GM21786 (cell line): ENCODE data around the gene TIMP1.
"Not testable (repeated sequence)": the region's sequence is repeated elsewhere in the genome, so short reads cannot be mapped to it uniquely, and the experiment has no call there.

Experiments
- ATAC-seq: cut with Tn5 transposase; IDR thresholded peaks from one replicate; pipeline ENCODE4 v1.9.1; 2021; ENCODE audit not compliant: unreplicated experiment

TIMP1 gene

DNA sequence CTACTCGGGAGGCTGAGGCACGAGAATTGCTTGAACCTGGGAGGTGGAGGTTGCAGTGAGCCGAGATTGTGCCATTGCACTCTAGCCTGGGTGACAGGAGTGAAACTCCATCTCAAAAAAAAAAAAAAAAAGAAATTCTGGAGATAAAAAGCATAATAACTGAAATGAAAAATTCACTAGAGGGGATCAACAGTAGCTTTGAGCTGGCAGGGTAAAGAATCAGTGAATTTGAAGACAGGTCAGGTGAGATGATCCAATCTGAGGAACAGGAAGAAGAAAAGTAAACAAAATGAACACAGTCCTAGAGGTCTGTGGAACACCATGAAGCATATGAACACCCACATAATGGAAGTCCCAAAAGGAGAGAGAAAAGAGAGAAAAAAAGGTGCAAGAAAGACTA, 15.0 kb downstream of the TIMP1 start:
- ATAC-seq: no peak

DNA sequence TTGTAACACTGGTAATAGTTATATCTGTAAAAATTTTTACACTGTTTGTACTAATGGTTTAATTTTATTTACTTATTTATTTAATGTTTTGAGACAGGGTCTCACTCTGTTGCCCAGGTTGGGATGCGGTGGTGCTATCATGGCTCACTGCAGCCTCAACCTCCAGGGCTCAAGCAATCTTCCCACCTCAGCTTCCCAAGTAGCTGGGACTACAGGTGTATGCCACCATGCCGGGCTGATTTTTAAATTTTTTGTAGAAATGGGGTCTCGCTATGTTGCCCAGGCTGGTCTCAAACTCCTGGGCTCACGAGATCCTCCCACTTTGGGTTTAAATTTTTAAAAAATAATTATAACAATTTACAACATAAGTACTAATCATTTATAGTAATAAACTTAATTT, 20.9 kb downstream of the TIMP1 start:
- ATAC-seq: not testable (repeated sequence)

DNA sequence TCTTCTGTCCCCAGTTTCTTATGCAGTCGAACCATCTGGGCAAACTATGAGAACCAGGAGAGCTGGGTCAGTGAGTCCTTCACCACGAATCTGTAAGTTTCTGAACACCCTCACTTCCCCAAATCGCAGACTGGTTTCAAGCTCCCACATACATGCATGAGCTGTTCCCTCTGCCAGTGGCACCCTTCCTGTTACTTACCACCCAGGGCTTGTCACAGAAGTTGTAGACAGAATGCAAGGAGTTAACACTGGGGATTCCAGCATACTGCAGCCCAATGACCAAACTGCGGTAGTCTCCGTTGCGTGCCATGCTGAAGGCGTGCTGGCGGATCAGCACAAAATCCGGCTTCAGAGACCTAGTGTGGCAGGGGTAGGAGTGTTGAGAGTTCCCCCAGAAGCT, 22.8 kb downstream of the TIMP1 start:
- ATAC-seq: no peak

DNA sequence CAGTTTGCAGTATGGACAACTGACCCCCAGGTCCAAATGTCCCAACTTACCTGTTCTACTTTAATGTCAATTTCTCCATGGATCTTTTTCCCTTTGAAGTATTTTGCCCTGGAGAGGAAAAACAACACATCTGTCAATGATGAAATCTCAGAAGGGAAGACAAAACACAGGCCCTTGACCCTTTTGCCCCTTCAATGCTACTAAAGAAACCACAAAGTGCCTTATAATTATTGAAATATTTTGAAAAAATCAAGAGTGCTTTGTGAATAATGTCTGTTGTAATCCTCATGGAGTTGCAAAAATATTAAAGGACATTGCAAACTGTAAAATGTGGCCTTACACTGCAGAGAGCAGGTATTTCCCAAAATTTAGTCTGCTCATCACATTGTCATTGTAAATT, 24.9 kb downstream of the TIMP1 start:
- no peak for ATAC-seq

DNA sequence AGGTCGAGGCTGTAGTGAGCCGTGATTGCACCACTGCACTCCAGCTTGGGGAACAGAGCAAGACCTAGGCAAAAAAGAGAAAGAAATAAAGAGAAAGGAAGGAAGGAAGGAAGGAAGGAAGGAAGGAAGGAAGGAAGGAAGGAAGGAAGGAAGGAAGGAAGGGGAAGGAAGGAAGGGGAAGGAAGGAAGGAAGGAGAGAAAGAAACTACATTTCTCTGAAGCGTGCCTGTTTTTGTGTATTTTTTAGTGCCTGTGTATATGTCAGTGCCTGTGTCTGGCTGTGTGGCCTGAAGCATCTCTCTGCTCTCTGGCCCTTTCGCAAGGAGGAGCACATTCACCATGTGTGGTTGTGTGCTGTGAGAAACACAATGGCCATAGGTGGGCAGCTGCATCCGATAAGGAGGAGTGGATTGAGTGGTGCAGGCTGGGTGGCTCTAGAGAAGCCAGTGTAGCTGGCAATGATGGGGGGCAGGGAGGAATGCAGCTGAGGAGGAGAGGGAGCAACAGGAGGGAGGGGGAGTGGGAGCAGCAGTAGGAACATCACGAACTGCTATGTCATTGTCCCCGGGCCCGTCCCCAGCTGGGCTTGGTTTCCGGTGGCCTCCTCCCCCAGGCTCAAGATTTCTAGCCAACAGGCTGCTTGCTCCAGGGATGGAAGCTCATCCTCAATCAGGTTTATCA, 26.0 kb downstream of the TIMP1 start:
- ATAC-seq: no peak

DNA sequence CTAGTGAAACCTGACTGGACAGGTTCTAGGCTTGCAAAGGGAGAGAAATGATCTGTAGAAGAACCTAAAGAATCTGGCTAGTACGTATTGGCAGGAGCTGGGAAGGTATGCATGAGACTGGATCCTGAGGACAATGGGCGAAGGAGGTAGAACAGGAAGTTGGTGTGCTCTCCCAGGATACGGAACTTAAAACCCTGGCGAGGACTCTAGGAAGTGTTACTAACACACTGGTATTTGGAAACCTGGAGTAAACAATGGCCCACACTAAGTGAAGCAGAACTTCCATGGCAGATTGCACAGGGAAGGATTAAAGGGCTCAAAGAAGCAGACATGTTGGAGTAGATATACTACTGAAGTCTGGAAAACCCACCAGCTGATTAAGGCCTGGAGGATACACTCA, 28.3 kb downstream of the TIMP1 start:
- ATAC-seq: no peak

DNA sequence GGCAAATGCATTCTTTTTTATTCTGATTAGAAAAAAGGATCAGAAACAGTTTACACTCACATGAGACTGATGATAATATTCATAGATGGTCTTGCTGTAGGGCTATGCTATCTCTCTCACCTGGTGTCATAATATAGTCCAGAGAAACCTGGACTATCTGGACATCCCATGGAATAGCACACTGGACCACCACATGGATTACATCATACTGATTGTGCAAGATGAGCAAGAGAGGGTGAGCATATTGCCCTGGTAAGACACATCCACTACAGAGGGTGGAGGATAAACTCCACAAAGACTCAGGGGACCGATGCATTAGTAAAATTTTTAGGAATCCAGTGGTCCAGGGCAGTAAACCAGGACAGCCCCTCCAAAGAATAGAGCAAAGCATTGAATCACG, 29.3 kb downstream of the TIMP1 start:
- no peak for ATAC-seq

DNA sequence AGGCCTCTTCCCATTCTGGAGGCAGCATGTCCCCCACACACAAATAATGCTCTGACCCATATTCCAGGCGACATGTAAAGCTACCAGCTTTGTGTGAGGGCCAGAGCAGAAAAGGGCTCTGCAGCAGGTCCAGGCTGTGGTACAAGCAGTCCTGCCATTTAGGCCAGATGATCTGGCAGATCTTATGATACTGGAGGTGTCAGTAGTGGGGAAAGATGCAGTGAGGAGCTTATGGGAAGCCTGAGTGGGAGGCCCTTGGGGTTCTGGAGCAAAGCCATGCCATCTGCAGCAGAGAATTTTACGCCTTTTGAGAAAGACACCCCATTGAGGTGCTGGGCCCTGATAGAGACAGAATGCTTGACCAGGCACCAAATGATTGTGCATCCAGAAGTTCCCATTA, 29.7 kb downstream of the TIMP1 start:
- no peak for ATAC-seq

DNA sequence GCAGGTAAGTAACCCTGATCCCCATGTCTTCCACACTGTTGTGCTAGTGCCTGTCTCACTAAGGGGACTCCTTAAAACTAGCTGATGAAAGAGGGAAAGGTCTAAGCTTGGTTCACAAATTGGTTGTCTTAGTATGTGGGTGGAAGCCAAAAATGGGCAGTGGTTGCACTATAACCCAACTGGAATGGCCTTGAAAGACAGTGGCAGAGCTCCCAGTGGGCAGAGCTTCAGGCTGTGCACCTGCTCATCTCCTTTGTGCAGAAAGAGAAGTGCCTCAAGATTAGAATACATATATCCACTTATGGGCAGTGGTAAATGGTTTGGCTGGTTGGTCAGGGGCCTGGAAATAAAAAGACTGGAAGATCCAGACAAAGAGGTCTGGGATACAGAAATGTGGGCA, 30.2 kb downstream of the TIMP1 start:
- no peak for ATAC-seq

DNA sequence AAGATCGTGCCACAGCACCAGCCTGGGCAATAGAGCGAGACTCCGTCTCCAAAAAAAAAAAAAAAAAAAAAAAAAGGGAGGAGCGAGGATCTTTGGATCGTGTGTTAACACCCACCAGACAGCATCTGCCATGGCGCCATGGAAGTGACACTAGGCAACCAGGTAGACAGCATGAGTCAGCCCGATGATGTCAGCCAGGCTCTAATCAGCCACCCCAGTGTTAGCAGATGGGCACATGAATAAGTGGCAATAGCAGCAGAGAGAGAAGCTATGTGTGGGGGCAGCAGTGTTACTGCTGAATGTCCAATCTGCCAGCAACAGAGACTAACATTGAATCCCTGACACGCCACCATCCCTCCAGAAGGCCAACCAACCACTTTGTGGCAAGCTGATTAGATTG, 30.8 kb downstream of the TIMP1 start:
- no peak for ATAC-seq

DNA sequence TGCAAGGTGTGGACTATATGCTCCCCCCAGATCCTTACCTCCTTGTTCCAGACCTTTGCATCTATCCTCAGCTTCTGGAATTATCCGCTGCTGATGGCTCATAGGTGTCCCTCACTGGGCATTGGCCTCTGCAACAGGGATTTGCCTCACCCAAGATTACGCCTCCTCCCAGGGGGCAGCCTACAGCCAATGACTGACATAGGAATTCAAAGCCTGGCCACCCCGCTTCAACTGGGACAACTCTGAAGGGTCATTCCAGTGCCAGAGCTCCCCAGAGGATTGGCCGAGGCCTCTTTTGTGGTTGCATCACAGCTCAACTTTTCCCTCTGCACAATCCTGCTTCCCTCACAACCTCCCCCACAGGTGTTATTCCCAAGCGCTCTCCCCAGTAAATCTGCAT, 32.4 kb downstream of the TIMP1 start:
- no peak for ATAC-seq

DNA sequence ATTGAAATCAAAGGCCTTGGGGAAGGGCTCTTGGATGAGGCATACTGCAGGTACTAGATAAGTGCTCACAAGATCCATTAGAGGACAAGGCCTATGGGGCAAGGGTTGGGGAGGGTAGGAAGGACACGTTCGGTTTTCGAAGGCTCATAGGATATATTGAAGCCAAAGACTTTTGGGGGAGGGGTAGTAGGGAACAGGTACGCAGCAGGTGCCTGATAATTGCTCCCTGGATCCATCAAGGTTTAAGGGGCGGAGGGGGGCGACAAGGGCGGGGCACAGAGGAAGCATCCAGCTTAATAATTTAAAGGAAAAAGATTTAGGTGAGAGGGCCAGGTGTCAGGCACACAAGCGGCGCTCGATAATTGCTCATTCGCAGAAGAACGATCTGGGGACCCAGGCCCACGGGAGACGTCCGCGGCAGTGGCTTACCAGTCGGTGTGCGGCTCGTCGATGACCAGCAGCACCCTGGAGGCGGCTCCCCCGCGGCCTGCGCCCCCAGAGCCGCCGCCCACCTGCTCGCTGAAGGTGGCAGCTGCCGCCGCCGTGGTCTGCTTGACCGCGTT, 36.8 kb downstream of the TIMP1 start:
- ATAC-seq: no peak

DNA sequence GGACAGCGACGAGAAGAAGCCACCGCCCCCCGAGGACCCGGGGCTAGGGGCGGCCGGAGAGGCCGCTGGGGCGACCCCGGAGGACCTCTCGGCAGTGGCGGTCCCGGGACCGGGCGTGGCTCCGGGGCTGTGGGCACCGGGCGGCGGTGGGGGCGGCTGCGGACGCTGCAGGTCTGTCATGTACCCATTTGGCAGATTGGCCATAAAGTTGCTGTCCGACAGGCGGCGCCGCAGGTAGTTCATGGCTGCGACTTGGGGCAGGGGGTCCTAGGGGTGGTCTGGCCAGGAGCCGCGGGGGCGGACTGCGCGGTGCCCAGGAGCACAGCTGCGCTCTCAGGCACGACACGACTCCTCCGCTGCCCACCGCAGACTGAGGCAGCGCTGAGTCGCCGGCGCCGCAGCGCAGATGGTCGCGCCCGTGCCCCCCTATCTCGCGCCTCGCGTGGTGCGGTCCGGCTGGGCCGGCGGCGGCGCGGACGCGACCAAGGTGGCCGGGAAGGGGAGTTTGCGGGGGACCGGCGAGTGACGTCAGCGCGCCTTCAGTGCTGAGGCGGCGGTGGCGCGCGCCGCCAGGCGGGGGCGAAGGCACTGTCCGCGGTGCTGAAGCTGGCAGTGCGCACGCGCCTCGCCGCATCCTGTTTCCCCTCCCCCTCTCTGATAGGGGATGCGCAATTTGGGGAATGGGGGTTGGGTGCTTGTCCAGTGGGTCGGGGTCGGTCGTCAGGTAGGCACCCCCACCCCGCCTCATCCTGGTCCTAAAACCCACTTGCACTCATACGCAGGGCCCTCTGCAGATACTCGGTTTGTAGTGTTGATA, 37.5 kb downstream of the TIMP1 start, which contains the start of gene SYN1:
Gene SYN1, minus strand, starts transcription at position 372 of the 817 bp plus-strand sequence. Its CDS starts 129 bp downstream, at position 243.
- no peak for ATAC-seq

DNA sequence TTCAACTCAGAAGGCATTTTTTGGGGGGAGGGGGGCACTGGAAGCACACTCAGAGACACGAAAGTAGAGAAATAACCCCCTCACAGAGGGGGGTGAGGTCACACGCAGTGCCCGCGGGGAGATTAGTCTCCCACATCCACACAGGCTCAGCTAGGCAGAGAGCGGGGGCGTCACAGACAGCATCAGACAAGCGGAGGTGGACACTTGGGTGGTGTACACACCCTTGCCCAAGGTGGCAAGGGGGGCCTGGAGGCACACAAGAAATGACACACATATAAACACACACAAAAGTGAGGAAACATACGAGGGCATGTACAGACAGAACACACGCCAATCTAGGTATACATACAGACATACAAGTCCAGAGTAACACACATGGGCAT, 38.1 kb downstream of the TIMP1 start:
- ATAC-seq: no peak

DNA sequence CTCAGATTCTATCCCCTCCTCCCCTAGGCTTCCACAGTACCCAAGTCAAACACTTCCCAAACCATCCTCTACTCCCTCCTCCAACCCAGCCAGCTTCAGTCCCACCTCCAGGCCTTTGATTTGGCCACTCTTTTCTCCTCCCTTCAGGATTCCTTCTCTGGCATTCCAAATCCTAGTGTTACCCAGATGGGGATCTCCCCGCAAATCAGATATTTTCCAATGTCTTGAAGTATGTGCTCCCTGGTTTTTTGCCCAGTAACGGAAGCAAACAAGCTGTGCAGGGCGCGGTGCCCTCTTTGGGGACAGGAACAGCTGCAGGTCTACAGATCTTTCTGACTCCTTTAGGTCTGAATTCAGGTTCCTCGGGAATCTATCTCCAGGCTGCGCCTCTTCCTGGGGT, 39.6 kb downstream of the TIMP1 start:
- ATAC-seq: no peak

DNA sequence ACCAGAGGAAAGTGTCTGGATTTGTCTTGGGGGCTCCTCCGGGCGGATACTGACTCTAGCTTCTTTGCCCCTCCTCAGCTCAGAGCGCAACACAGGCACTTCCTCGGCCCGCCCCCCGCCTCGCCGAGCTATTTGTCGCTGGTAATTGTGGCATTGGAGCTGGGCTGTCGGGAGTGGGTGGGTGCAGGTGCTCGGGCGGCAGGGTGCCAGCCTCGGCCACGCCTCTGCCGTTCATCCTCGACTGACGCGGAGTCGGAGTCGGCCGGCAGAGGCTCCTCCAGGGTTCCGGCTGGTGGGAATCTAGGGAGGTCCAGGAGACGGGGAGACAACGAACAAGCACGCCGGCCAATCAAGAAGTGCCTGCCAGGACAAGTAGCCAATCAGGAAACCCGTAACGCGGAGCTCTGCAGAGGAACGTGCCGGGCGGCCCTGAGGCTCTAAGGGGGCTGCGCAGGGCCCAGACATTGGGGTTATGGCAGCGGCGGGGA, 41.3 kb downstream of the TIMP1 start:
- ATAC-seq: no peak

DNA sequence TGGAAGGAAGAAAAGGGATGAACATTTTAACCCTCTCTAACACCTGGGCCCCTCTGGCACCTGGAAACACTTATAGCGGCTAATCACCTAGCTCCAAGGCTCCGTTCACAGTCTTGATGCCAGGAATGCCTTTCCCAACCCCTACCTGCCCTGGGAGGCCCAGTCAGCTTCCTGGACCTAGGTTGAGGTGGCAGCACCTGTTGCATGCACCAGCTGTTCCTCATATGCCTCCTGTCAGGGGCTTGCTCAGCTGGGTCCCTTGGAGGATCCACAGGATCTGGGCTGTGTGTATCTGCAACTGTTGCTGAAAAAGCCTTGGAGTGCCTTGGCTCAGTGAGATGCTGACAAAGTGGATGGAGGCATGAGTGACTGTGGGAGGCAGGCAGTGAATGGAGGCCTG, 43.1 kb downstream of the TIMP1 start:
- ATAC-seq: no peak

DNA sequence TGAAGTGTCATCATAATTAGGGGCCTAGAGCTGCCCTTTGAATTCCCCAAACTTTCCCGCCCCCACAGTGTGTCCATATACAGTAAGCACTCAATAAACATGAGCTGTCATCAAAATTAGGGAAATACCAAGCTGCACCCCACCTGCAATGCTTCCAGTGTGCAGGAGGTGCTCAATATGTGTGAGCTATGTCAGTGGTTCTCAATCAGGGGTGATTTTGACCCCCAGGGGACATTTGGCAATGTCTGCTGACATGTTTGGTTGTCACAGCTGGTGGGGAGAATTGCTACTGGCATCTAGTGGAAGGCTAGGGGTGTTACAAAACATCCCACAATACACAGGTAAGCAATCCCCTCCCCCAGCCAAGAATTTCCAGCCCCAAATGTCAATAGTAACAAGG, 46.7 kb downstream of the TIMP1 start:
- no peak for ATAC-seq

DNA sequence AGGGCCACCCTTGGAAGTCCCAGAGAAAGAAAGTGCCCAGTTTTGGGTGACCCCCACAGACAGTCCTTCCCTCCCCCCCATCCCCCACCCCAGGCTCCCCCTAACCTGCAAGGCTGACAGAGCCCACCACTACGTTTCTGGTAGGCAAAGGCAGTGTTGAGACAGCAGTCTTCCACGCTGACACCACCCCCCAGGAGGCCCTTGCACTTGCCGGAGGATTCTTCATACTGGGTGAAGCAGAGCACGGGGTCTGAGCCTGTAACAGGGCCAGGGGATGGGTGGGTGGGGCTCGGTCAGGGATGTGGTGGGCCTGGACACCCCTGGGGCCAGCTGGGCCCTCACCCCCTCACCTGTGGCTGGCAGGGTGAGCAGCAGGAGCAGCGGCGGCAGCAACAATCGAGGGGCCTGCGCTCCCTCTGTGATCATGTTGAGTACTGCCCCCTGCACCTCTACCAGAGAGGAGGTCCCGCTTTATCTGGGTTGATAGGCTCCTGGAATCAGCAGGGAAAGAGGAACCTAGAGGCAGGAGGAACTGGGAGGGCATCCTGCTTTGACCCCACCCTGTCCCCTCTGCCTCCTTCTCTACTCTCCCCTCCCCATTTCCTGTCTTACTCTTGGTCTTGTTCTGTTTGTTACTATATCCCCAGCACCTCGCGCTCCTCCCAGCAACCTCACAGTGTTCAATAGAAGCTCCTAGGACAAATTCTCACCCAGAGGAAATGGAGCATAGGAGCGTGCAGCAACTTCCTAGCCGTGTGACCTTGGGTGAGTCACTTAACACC, 47.4 kb downstream of the TIMP1 start, which contains the start of gene CFP:
Gene CFP, minus strand, starts transcription at position 512 of the 782 bp plus-strand sequence. Its CDS starts 86 bp downstream, at position 426.
- no peak for ATAC-seq

DNA sequence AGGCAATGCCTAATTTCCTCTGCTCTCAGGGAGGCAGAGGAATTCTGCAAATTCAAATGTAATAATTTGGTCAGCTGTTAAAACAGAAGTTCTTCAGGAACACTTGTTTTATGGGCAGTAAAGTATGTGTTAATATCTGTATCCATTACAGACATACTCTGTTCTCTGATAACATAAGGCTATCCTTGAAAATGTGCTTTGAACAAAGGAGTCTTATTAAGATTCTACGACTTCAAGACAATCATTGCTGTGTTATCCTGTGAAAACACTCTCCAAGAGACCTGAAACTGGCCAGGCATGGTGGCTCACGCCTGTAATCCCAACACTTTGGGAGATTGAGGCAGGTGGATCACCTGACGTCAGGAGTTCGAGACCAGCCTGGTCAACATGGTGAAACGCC, 49.4 kb downstream of the TIMP1 start:
- no peak for ATAC-seq

DNA sequence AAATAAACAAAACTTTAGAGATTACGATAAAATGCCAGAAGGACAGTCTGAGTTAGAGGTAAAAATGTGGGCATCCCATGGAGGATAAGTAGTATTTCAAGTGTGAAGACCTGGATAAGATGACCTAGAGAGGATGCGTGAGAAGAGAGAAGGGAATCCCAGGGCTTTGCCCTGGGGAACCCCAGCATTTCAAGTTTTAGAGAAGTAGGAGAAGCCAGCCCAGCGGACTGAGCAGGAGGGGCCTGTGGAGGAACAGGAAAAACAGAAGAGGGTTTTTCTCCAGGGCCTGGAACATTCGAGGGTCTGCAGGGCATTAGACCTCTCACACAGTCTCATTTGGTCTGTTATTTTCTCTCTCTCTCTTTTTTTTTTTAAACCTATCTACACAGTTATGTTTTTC, 50.4 kb downstream of the TIMP1 start:
- ATAC-seq: no peak
